Psoas muscle (tissue), 8 donors: ENCODE measurements around the gene DPP10. TPM values are rescaled to one million over a fixed set of nuclear protein-coding genes. Genes with fewer than 3 reads are reported as not detected.
"Not testable (repeated sequence)": the region's sequence is repeated elsewhere in the genome, so short reads cannot be mapped to it uniquely, and the experiment has no call there.

Source experiments
- ATAC-seq, 4 donors: fragments of 200-7000 bp; cut with Tn5 transposase; one replicate each; pipeline ENCODE4 v1.9.1; 2020; ENCODE audit warnings: moderate library complexity in 3 of 4, mild to moderate bottlenecking in 2 of 4
- DNase-seq, 2 donors: peaks; one replicate each; pipeline ENCODE4 v3.0.0-alpha.2; 2020
- H3K27ac ChIP-seq: fragments of 200-600 bp; one replicate; pipeline ENCODE4 v1.8.0; 2022
- H3K27me3 ChIP-seq, 3 donors: fragments of 200-600 bp in 1 of 3; one replicate each; pipeline versions ENCODE4 v1.6.1 to v1.8.0; 2013 to 2022; ENCODE audit warnings: low read length in 2 of 3, mild to moderate bottlenecking in 2 of 3, moderate library complexity in 1 of 3; ENCODE audit not compliant: insufficient read depth in 3 of 3
- H3K36me3 ChIP-seq, 2 donors: fragments of 200-600 bp in 1 of 2; one replicate each; pipeline versions ENCODE4 v1.6.1 to v1.8.0; 2013 to 2022; ENCODE audit warnings: low read depth in 1 of 2, mild to moderate bottlenecking in 1 of 2, moderate library complexity in 1 of 2; ENCODE audit not compliant: insufficient read depth in 1 of 2
- H3K4me1 ChIP-seq: fragments of 200-600 bp; one replicate; pipeline ENCODE4 v1.8.0; 2022
- H3K4me3 ChIP-seq: fragments of 200-600 bp; one replicate; pipeline ENCODE4 v1.8.0; 2022; ENCODE audit warnings: mild to moderate bottlenecking
- H3K9me3 ChIP-seq: fragments of 200-600 bp; one replicate; pipeline ENCODE4 v1.8.0; 2022
- WGBS, 3 donors: extraction: QIAGEN DNeasy Blood & Tissue Kit; methylation state at CpG; one replicate each; pipeline versions ENCODE4 v1.1.6 to v1.1.7; 2013; 5-methylcytosine and 5-hydroxymethylcytosine counted together
- intact Hi-C, 2 donors: fragments of 100-400 bp; cut with DNase I; formaldehyde crosslinking; loops; one replicate each; pipeline versions ENCODE4 v1.11.0 to v1.14.2; 2022
- polyA plus RNA-seq, 3 donors: library from polyadenylated mRNA; stranded (reverse); fragments of 200-250 nt; gene quantifications; one replicate each; pipeline ENCODE4 v1.2.3, GENCODE V29; 2013
- total RNA-seq, 4 donors: library from RNA; stranded (reverse); fragmentation: NEBNext Ultra II Directional in 2 of 4; extraction: Animal tissue kit (Norgen Biotek cat#: 25700) in 2 of 4; gene quantifications; one replicate each; pipeline versions ENCODE4 v1.2.1 to v1.2.4, GENCODE V29; 2021 to 2023
- TF ChIP-seq, protein P1 (sequence below): fragments of 200-600 bp; IDR thresholded peaks from one replicate; pipeline ENCODE4 v1.8.0; 2022; ENCODE audit warnings: antibody characterized with exemption
- donor health status: healthy with polysubstance abuse.
- donor health status: DM: no; HTN: no; CAD: no; lungs with moderate emphysema.
- donor health status: Bipolar disorder and iron deficiency.
- donor health status: healthy.
- donor health status: DM: yes; HTN: yes; CAD: no.
- donor health status: DM: no; HTN: no; CAD: no.
- donor health status: DM: no; HTN: no; CAD: no.
- donor health status: DM: yes; HTN: yes; CAD: no.

The DPP10 gene
- total and polyA plus RNA-seq, 7 donors: 0.01 to 0.11 TPM; not detected in 5

DNA sequence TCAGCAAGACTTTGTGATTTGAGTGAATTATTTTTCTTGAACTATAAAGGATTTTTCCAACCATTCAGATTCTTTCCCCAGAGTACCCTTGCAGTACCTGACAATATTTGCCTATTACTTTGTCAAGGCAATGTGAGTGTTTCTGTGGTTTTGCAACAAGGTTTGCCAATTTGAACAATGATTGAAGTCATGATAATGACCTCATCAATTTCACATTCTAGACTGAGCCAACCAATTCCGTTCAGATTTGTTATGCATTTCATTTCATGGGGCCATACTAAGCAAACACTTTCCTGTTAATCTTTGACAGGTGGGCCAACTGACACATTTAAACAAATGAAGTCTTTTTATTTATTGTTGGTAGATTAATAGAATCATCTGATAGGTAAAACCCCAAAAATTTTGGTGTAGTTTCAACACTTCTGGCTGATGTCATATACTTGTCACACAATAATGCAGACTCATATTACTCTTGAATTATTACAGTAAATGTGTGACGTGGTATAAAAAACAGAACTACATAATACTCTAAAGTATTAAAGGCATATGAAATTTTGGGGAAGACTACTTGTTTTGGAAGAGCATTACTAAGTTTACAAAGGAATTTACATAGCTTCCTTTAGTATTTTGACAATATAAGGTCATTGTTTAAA lies 526.4 kb downstream of the DPP10 start:
- DNase-seq: no peak
- H3K27ac ChIP-seq: no peak overlapping the region
- H3K36me3 ChIP-seq: no peaks in the 10 kb centered on the region
- WGBS, 3 donors: 27 to 42% (median 30%) methylated on average over 2 of the region's 2 CpGs
- intact Hi-C loops: no loop called here
- TF ChIP-seq, protein P1, sequence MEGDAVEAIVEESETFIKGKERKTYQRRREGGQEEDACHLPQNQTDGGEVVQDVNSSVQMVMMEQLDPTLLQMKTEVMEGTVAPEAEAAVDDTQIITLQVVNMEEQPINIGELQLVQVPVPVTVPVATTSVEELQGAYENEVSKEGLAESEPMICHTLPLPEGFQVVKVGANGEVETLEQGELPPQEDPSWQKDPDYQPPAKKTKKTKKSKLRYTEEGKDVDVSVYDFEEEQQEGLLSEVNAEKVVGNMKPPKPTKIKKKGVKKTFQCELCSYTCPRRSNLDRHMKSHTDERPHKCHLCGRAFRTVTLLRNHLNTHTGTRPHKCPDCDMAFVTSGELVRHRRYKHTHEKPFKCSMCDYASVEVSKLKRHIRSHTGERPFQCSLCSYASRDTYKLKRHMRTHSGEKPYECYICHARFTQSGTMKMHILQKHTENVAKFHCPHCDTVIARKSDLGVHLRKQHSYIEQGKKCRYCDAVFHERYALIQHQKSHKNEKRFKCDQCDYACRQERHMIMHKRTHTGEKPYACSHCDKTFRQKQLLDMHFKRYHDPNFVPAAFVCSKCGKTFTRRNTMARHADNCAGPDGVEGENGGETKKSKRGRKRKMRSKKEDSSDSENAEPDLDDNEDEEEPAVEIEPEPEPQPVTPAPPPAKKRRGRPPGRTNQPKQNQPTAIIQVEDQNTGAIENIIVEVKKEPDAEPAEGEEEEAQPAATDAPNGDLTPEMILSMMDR: no peak
- H3K27me3 ChIP-seq: no peaks in the 10 kb centered on the region
- no peak overlapping the region for H3K4me3 ChIP-seq
- ATAC-seq: no peak
- no peaks in the 10 kb centered on the region for H3K4me1 ChIP-seq
- no peaks in the 10 kb centered on the region for H3K9me3 ChIP-seq

DNA sequence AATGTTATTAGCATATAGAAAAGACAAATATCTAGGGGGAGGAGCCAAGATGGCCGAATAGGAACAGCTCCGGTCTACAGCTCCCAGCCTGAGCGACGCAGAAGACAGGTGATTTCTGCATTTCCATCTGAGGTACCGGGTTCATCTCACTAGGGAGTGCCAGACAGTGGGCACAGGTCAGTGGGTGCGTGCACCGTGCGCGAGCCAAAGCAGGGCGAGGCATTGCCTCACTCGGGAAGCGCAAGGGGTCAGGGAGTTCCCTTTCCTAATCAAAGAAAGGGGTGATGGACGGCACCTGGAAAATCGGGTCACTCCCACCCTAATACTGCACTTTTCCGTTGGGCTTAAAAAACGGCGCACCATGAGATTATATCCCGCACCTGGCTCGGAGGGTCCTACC lies 561.9 kb downstream of the DPP10 start:
- H3K36me3 ChIP-seq, H3K27ac ChIP-seq, H3K9me3 ChIP-seq, intact Hi-C loops, ATAC-seq, H3K4me1 ChIP-seq, H3K27me3 ChIP-seq, H3K4me3 ChIP-seq, DNase-seq: not testable (repeated sequence)
- 85 to 93% (median 91%) methylated on average over 10 to 11 of the region's 19 CpGs for WGBS, 3 donors

DNA sequence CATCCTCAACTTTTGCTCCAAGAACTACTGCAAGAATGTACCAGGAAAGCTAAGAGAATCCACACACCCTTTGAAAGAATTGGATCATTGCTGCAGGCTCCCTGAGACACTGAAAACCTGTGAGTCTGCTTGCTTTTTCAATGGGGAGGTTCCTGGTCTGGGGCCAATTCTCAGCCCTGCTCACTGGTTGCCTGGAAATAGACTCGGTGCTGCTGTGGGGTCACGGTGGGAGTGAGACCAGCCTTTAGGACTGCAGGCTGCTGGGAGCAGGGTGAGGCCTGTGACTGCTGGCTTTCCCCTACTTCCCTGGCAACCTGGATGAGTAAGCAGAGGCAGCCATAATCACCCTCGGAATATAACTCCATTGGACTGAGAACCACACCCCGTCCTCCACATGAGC lies 569.3 kb downstream of the DPP10 start:
- H3K4me3 ChIP-seq: no peak overlapping the region
- no peaks in the 10 kb centered on the region for H3K27me3 ChIP-seq
- H3K9me3 ChIP-seq: no peaks in the 10 kb centered on the region
- no peaks in the 10 kb centered on the region for H3K4me1 ChIP-seq
- no peaks in the 10 kb centered on the region for H3K36me3 ChIP-seq
- no peak overlapping the region for H3K27ac ChIP-seq
- 80 to 89% (median 82%) methylated on average over 4 of the region's 4 CpGs for WGBS, 3 donors
- no peak for DNase-seq
- no peak for ATAC-seq
- intact Hi-C loops: loop anchor here in 1 of 2 donors (1.0 kb wide), 1 partner anchor 41 kb away; no protein-coding TSS in a partner anchor
- TF ChIP-seq, protein P1: no peak

DNA sequence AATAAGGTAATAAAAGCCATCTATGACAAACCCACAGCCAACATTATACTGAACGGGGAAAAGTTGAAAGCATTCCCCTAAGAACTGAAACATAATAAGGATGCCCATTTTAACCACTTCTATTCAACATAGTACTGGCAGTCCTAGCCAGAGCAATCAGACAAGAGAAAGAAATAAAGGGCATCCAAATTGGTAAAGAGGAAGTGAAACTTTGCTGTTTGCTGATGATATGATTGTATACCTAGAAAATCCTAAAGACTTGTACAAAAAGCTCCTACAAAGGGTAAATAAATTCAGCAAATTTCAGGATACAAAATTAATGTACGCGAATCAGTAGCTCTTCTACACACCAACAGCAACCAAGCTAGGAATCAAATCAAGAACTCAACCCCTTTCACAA lies 579.6 kb downstream of the DPP10 start:
- intact Hi-C loops, H3K36me3 ChIP-seq, H3K27me3 ChIP-seq, DNase-seq, H3K4me3 ChIP-seq, H3K4me1 ChIP-seq, H3K27ac ChIP-seq, ATAC-seq: not testable (repeated sequence)
- WGBS, 3 donors: 91 to 94% (median 92%) methylated on average over 3 of the region's 3 CpGs
- peaks cover 11% of the 10 kb centered on the region for H3K9me3 ChIP-seq

DNA sequence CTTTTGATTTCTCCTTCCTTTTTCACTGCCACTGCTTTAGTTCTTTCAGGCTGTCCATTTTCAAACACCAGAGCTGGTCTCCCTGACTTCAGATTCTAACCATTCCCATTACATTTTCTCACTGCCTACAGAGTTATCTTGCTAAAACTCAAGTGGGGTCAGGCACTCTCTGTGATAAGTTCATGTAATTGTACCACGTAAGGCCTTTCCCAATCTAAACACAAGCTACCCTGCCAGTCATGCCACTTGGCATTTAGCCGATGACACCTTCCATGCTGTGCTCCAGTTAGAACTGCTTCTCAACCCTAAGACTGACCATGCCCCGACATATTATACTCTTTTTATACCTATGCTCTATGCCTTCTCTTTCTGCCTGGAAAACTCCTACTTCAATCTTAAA lies 592.4 kb downstream of the DPP10 start:
- Histone ChIP-seq H3K27ac (no peak overlapping the region), H3K36me3 (no peaks in the 10 kb centered on the region), H3K9me3 (no peaks in the 10 kb centered on the region), H3K4me1 (no peaks in the 10 kb centered on the region), H3K4me3 (no peak overlapping the region), H3K27me3 (no peaks in the 10 kb centered on the region)
- intact Hi-C loops: no loop called here
- WGBS, 3 donors: 75 to 85% (median 82%) methylated on average over 3 of the region's 3 CpGs
- no peak for DNase-seq
- no peak for ATAC-seq
- TF ChIP-seq, protein P1: no peak

DNA sequence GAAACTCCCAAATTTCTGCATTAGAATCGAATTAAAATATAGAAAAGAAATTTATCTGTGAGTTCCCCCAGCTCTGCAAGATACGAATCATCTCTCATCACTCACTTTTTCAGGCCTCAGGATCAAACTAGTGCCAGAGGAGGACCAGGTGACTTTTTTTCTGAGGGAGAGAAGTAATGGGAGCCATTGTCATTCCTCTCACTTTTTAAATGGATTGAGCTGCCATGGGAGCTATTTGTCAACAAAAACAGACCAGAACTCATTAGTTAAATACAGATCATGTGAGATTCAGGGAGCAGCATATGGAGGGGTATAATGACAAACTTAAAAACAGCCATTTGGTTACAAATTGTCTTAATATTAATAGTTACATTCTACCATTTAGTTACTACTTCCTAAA lies 594.4 kb downstream of the DPP10 start:
- WGBS, 3 donors: 51 to 69% (median 65%) methylated on average over 2 of the region's 2 CpGs

More for the DNA sequence above, 594.4 kb downstream of the DPP10 start:
- H3K9me3 ChIP-seq: no peaks in the 10 kb centered on the region
- ATAC-seq (no peak), DNase-seq (no peak)
- intact Hi-C loops: no loop called here
- H3K27me3 ChIP-seq: no peaks in the 10 kb centered on the region
- no peak overlapping the region for H3K4me3 ChIP-seq
- H3K36me3 ChIP-seq: no peaks in the 10 kb centered on the region
- no peaks in the 10 kb centered on the region for H3K4me1 ChIP-seq
- H3K27ac ChIP-seq: no peak overlapping the region
- TF ChIP-seq, protein P1: no peak
